ENCODE data around the gene PLXNA4. TPM values are rescaled to one million over a fixed set of nuclear protein-coding genes. Genes with fewer than 3 reads are reported as not detected.
A peak's percentile ranks its signal among the peaks of the same experiment; 100 is the strongest.

Gene PLXNA4
- total and polyA plus RNA-seq, 2 experiments from 2014 or later, result 0.08 to 0.80 TPM

GRCh38 chr7:132565885-132566284, 10.4 kb downstream of the PLXNA4 start (continued):
- TF ChIP-seq ZNF462 (CRISPR knock-in tag; IDR thresholded peaks at IDR 0.05), result no peak
- TF ChIP-seq ZNF331 (CRISPR knock-in tag; IDR thresholded peaks at IDR 0.05; ENCODE audit: low read depth), result no peak
- no peak for TF ChIP-seq CTCF (conservative IDR thresholded peaks at IDR 0.05; ENCODE audit: low read depth in 2 of 2)
- no peak for TF ChIP-seq EZH2 (IDR thresholded peaks at IDR 0.05; ENCODE audit: low read depth, unreplicated experiment)

- Histone ChIP-seq H3K79me2 (replicated peaks; ENCODE audit: insufficient read depth) (no peaks in the 10 kb centered on the region), H3K4me1 (ENCODE audit: insufficient read depth) (peaks cover 11% of the 10 kb centered on the region), H3K27me3 (ENCODE audit: insufficient read depth) (peaks cover 17% of the 10 kb centered on the region), H4K20me1 (replicated peaks; ENCODE audit: insufficient read depth) (no peaks in the 10 kb centered on the region), H3K36me3 (ENCODE audit: insufficient read depth) (no peaks in the 10 kb centered on the region), H3K9me2 (ENCODE audit: insufficient read depth) (no peaks in the 10 kb centered on the region), H3K4me3 (no peak overlapping the region), H2AFZ (0 out of 2 replicates have a peak overlapping the region, but pooled peaks have one; percentile 5), H3K27ac (ENCODE audit: low read depth) (no peak overlapping the region), H3K4me2 (0 out of 2 replicates have a peak overlapping the region, but pooled peaks have one; percentile 43), H3F3A (replicated peaks; ENCODE audit: low read depth) (no peaks in the 10 kb centered on the region)
- peaks cover 21% of the 10 kb centered on the region for H3K27me3 Mint-ChIP-seq (ENCODE audit: insufficient read depth, low read depth, poor library complexity)
- H3K4me1 Mint-ChIP-seq, result peaks cover 17% of the 10 kb centered on the region
- peaks cover 4% of the 10 kb centered on the region; the same call in 2 of the 3 replicates for H3K36me3 Mint-ChIP-seq (ENCODE audit: low read depth)
- H3K9me3 Mint-ChIP-seq, result peaks cover 4% of the 10 kb centered on the region; the same call in 2 of the 3 replicates
- ATAC-seq, result no peak; the same call in 2 of the 3 replicates
- no peak overlapping the region for H3K4me3 Mint-ChIP-seq
- no peak for DNase-seq (ENCODE audit: low spot score)
- H3K27ac Mint-ChIP-seq, result no peak overlapping the region
- no peak for TF ChIP-seq NANOG (IDR thresholded peaks at IDR 0.05; ENCODE audit: borderline replicate concordance)
- no peak for TF ChIP-seq ZNF462 (CRISPR knock-in tag; IDR thresholded peaks at IDR 0.05)
Observed at GRCh38 chr7:132565441-132565840, 10.8 kb downstream of the PLXNA4 start.

Measured in GM23338 (cell line).